Measurements from ENCODE around the gene LRRC28. TPM values are rescaled to one million over a fixed set of nuclear protein-coding genes. Genes with fewer than 3 reads are reported as not detected.

The LRRC28 gene
- total and polyA plus RNA-seq, 2 donors (not counting 1 experiment from before 2014, with no cell fraction given) = 13.3 to 31.8 TPM

DNA sequence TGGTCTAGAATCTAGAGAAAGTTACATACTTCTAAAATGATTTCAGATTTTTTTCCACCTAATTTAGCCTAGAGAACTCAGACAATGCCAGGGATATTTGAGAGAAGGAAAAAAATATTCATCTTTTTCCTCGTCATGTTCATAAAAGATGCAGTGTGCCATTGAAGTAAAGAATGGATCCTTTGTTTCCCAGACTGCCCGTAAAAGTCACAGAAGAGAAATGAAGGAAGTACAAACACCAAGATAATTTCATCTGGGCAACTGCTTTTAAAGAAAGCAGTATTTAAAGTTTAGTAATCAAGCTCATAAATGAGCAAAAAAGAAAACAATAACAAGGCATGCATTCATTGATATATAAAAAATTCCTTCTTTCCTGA is 49.1 kb upstream of the LRRC28 start:
- H3K4me2 ChIP-seq (replicated peaks; ENCODE audit: low read depth, low read length, poor library complexity, severe bottlenecking) = no peak overlapping the region
- H3K27me3 ChIP-seq (replicated peaks in 1 of 4; ENCODE audit: control extremely low read depth in 1 of 4, control insufficient read depth in 3 of 4, insufficient read depth in 4 of 4, low read length in 3 of 4) = no peaks in the 10 kb centered on the region
- POLR2A ChIA-PET = no interaction called here
- H3K9me3 ChIP-seq (ENCODE audit: control extremely low read depth in 1 of 3, control insufficient read depth in 2 of 3, insufficient read depth in 1 of 3, low read length in 2 of 3) = no peaks in the 10 kb centered on the region
- no peaks in the 10 kb centered on the region for H3K79me2 ChIP-seq (ENCODE audit: control insufficient read depth, insufficient read depth, low read length)
- intact Hi-C loops (cut with micrococcal nuclease) = no loop called here
- H3K4me1 Mint-ChIP-seq = no peaks in the 10 kb centered on the region
- TF ChIP-seq, protein P1, sequence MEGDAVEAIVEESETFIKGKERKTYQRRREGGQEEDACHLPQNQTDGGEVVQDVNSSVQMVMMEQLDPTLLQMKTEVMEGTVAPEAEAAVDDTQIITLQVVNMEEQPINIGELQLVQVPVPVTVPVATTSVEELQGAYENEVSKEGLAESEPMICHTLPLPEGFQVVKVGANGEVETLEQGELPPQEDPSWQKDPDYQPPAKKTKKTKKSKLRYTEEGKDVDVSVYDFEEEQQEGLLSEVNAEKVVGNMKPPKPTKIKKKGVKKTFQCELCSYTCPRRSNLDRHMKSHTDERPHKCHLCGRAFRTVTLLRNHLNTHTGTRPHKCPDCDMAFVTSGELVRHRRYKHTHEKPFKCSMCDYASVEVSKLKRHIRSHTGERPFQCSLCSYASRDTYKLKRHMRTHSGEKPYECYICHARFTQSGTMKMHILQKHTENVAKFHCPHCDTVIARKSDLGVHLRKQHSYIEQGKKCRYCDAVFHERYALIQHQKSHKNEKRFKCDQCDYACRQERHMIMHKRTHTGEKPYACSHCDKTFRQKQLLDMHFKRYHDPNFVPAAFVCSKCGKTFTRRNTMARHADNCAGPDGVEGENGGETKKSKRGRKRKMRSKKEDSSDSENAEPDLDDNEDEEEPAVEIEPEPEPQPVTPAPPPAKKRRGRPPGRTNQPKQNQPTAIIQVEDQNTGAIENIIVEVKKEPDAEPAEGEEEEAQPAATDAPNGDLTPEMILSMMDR (IDR thresholded peaks at IDR 0.05) = no peak
- no peak for TF ChIP-seq EZH2 (IDR thresholded peaks at IDR 0.05; ENCODE audit: borderline replicate concordance, insufficient read depth, low read depth, low read length, poor library complexity, severe bottlenecking)
- no peak for DNase-seq
- CTCF ChIA-PET = no interaction called here
- no peaks in the 10 kb centered on the region for H3K4me1 ChIP-seq (ENCODE audit: control insufficient read depth in 2 of 2, insufficient read depth in 2 of 2, low read length in 2 of 2)
- no peaks in the 10 kb centered on the region for H4K20me1 ChIP-seq (ENCODE audit: control insufficient read depth, insufficient read depth, low read length, poor library complexity, severe bottlenecking)
- H3K4me3 ChIP-seq (ENCODE audit: control extremely low read depth in 1 of 5, extremely low read depth in 1 of 5, insufficient read depth in 1 of 5, low read depth in 2 of 5, low read length in 4 of 5) = no peak overlapping the region
- ATAC-seq (ENCODE audit: low read depth) = no peak
- no peak overlapping the region for H3K4me3 Mint-ChIP-seq
- H3K9ac ChIP-seq (ENCODE audit: low read length) = no peak overlapping the region
- no peaks in the 10 kb centered on the region for H3K9me3 Mint-ChIP-seq (ENCODE audit: insufficient read depth)
- H3K27ac ChIP-seq (ENCODE audit: low read length in 2 of 2) = no peak overlapping the region
- WGBS (ENCODE audit: insufficient coverage) = 80% methylated on average over 1 of the region's 2 CpGs
- H3K27me3 Mint-ChIP-seq = no peaks in the 10 kb centered on the region
- H3K27ac Mint-ChIP-seq = no peak overlapping the region
- H3K36me3 ChIP-seq (replicated peaks in 1 of 2; ENCODE audit: control extremely low read depth in 1 of 2, control insufficient read depth in 1 of 2, extremely low read depth in 1 of 2, insufficient read depth in 2 of 2, low read length in 1 of 2) = no peaks in the 10 kb centered on the region
- no peak overlapping the region for H2AFZ ChIP-seq (ENCODE audit: insufficient read depth, low read depth, low read length, poor library complexity, severe bottlenecking)

DNA sequence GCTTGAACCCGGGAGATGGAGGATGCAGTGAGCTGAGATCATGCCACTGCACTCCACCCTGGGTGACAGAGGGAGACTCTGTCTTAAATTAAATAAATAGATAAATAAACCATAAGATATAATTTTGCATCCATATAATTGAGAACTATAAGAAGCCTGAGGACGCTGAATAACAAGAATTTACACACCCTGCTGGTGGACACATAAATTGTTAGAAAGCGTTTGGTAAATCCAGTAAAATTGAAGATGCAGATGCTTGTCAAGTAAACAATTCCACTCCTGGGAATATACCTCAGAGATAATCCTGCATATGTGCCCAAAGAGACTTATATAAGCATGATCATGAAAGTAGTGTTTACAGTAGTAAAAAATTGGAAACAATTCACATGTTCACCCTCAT is 43.6 kb upstream of the LRRC28 start:
- POLR2A ChIA-PET = no interaction called here
- WGBS (ENCODE audit: insufficient coverage) = no CpG with 5 or more reads among the region's 3 CpGs
- Histone ChIP-seq H3K9ac (ENCODE audit: low read length) (no peak overlapping the region), H2AFZ (ENCODE audit: insufficient read depth, low read depth, low read length, poor library complexity, severe bottlenecking) (no peak overlapping the region), H3K4me2 (replicated peaks; ENCODE audit: low read depth, low read length, poor library complexity, severe bottlenecking) (no peak overlapping the region), H3K9me3 (ENCODE audit: control extremely low read depth in 1 of 3, control insufficient read depth in 2 of 3, insufficient read depth in 1 of 3, low read length in 2 of 3) (no peaks in the 10 kb centered on the region), H3K27me3 (replicated peaks in 1 of 4; ENCODE audit: control extremely low read depth in 1 of 4, control insufficient read depth in 3 of 4, insufficient read depth in 4 of 4, low read length in 3 of 4) (no peaks in the 10 kb centered on the region), H3K4me3 (ENCODE audit: control extremely low read depth in 1 of 5, extremely low read depth in 1 of 5, insufficient read depth in 1 of 5, low read depth in 2 of 5, low read length in 4 of 5) (no peak overlapping the region), H3K27ac (ENCODE audit: low read length in 2 of 2) (no peak overlapping the region), H4K20me1 (ENCODE audit: control insufficient read depth, insufficient read depth, low read length, poor library complexity, severe bottlenecking) (no peaks in the 10 kb centered on the region), H3K79me2 (ENCODE audit: control insufficient read depth, insufficient read depth, low read length) (no peaks in the 10 kb centered on the region), H3K36me3 (replicated peaks in 1 of 2; ENCODE audit: control extremely low read depth in 1 of 2, control insufficient read depth in 1 of 2, extremely low read depth in 1 of 2, insufficient read depth in 2 of 2, low read length in 1 of 2) (no peaks in the 10 kb centered on the region), H3K4me1 (ENCODE audit: control insufficient read depth in 2 of 2, insufficient read depth in 2 of 2, low read length in 2 of 2) (no peaks in the 10 kb centered on the region)
- no peaks in the 10 kb centered on the region for H3K9me3 Mint-ChIP-seq (ENCODE audit: insufficient read depth)
- DNase-seq (no peak), ATAC-seq (ENCODE audit: low read depth) (no peak)
- intact Hi-C loops (cut with micrococcal nuclease) = no loop called here
- CTCF ChIA-PET = no interaction called here
- no peak overlapping the region for H3K4me3 Mint-ChIP-seq
- H3K4me1 Mint-ChIP-seq = no peaks in the 10 kb centered on the region
- H3K27ac Mint-ChIP-seq = no peak overlapping the region
- no peaks in the 10 kb centered on the region for H3K27me3 Mint-ChIP-seq
- no peak for TF ChIP-seq EZH2 (IDR thresholded peaks at IDR 0.05; ENCODE audit: borderline replicate concordance, insufficient read depth, low read depth, low read length, poor library complexity, severe bottlenecking)
- TF ChIP-seq, protein P1 (IDR thresholded peaks at IDR 0.05) = no peak
